Stimulated activated naive B cell treated with anti-CD40 and anti-IgM and Interleukin-4, amounts not matched to agents 10 μg/mL and 1 μg/mL and 100 μg/mL, for 72 hours (primary cell): ENCODE measurements around the gene COX10.

Experiments
- ATAC-seq, 2 donors: fragments of 150-1000 bp; cut with Tn5 transposase; replicated peaks; 2 replicates each; pipeline ENCODE4 v1.10.0; 2021; ENCODE audit warnings: moderate library complexity in 1 of 2
- DNase-seq: peaks from one replicate; pipeline ENCODE4 v3.0.0; 2021
- H3K27ac Mint-ChIP-seq: one replicate; pipeline ENCODE4 v1.8.0; 2022; ENCODE audit warnings: mild to moderate bottlenecking, mixed read lengths
- H3K27me3 Mint-ChIP-seq, 2 donors: one replicate each; pipeline ENCODE4 v1.8.0; 2022; ENCODE audit warnings: mixed read lengths in 2 of 2
- H3K36me3 Mint-ChIP-seq, 2 donors: one replicate each; pipeline ENCODE4 v1.8.0; 2022; ENCODE audit warnings: mixed read lengths in 2 of 2, mild to moderate bottlenecking in 1 of 2
- H3K4me1 Mint-ChIP-seq, 2 donors: one replicate each; pipeline ENCODE4 v1.8.0; 2022; ENCODE audit warnings: mixed read lengths in 2 of 2, mild to moderate bottlenecking in 1 of 2
- H3K4me3 Mint-ChIP-seq, 2 donors: one replicate each; pipeline ENCODE4 v1.8.0; 2022; ENCODE audit warnings: mild to moderate bottlenecking in 2 of 2, mixed read lengths in 2 of 2, moderate library complexity in 1 of 2
- H3K9me3 Mint-ChIP-seq, 2 donors: one replicate each; pipeline ENCODE4 v1.8.0; 2022; ENCODE audit warnings: mixed read lengths in 2 of 2, mild to moderate bottlenecking in 1 of 2

The COX10 gene

GRCh38 chr17:14118951-14119350, 49.6 kb downstream of the COX10 start:
- Mint-ChIP-seq H3K9me3 (no peaks in the 10 kb centered on the region), H3K4me1 (peaks cover 26 to 50% of the 10 kb centered on the region in 2 donors), H3K27ac (no peak overlapping the region), H3K4me3 (no peak overlapping the region), H3K36me3 (peaks cover 13 to 27% of the 10 kb centered on the region in 2 donors), H3K27me3 (no peaks in the 10 kb centered on the region)
- DNase-seq (no peak), ATAC-seq (peak; percentile 86 to 88)

GRCh38 chr17:14119546-14119945, 50.2 kb downstream of the COX10 start:
- no peak overlapping the region for H3K27ac Mint-ChIP-seq
- ATAC-seq: no peak
- H3K4me3 Mint-ChIP-seq: no peak overlapping the region
- H3K36me3 Mint-ChIP-seq: peaks cover 12 to 25% of the 10 kb centered on the region in 2 donors
- H3K9me3 Mint-ChIP-seq: no peaks in the 10 kb centered on the region
- H3K27me3 Mint-ChIP-seq: no peaks in the 10 kb centered on the region
- no peak for DNase-seq
- H3K4me1 Mint-ChIP-seq: peaks cover 26 to 55% of the 10 kb centered on the region in 2 donors

GRCh38 chr17:14121952-14122351, 52.6 kb downstream of the COX10 start:
- DNase-seq (no peak), ATAC-seq (no peak)
- Mint-ChIP-seq H3K36me3 (peaks cover 6 to 10% of the 10 kb centered on the region in 2 donors), H3K27ac (no peak overlapping the region), H3K4me3 (no peak overlapping the region), H3K27me3 (no peaks in the 10 kb centered on the region), H3K9me3 (no peaks in the 10 kb centered on the region), H3K4me1 (peaks cover 24 to 56% of the 10 kb centered on the region in 2 donors)

- Mint-ChIP-seq H3K36me3 (peaks cover 6 to 10% of the 10 kb centered on the region in 2 donors), H3K9me3 (no peaks in the 10 kb centered on the region), H3K27ac (no peak overlapping the region), H3K4me1 (peaks cover 23 to 51% of the 10 kb centered on the region in 2 donors), H3K27me3 (no peaks in the 10 kb centered on the region), H3K4me3 (no peak overlapping the region)
- DNase-seq (no peak), ATAC-seq (no peak)
Observed at GRCh38 chr17:14123619-14124278, 54.4 kb downstream of the COX10 start.

GRCh38 chr17:14124854-14125253, 55.5 kb downstream of the COX10 start:
- Mint-ChIP-seq H3K36me3 (peaks cover 4 to 10% of the 10 kb centered on the region in 2 donors), H3K4me1 (peaks cover 15 to 40% of the 10 kb centered on the region in 2 donors), H3K27me3 (no peaks in the 10 kb centered on the region), H3K9me3 (no peaks in the 10 kb centered on the region), H3K27ac (no peak overlapping the region), H3K4me3 (no peak overlapping the region)
- DNase-seq: no peak
- ATAC-seq: no peak

GRCh38 chr17:14125518-14126137, 56.3 kb downstream of the COX10 start:
- Mint-ChIP-seq H3K27ac (no peak overlapping the region), H3K9me3 (peaks cover 0 to 2% of the 10 kb centered on the region in 2 donors), H3K36me3 (peaks cover 2 to 6% of the 10 kb centered on the region in 2 donors), H3K4me1 (peaks cover 9 to 33% of the 10 kb centered on the region in 2 donors), H3K27me3 (no peaks in the 10 kb centered on the region), H3K4me3 (no peak overlapping the region)
- DNase-seq (no peak), ATAC-seq (no peak)

GRCh38 chr17:14133104-14133503, 63.8 kb downstream of the COX10 start:
- peaks cover 0 to 3% of the 10 kb centered on the region in 2 donors for H3K9me3 Mint-ChIP-seq
- no peak overlapping the region for H3K4me3 Mint-ChIP-seq
- no peak overlapping the region for H3K27ac Mint-ChIP-seq
- DNase-seq (no peak), ATAC-seq (no peak)
- H3K36me3 Mint-ChIP-seq: peaks cover 4% of the 10 kb centered on the region in 2 donors
- H3K27me3 Mint-ChIP-seq: no peaks in the 10 kb centered on the region
- peaks cover 0 to 2% of the 10 kb centered on the region in 2 donors for H3K4me1 Mint-ChIP-seq

- peaks cover 0 to 3% of the 10 kb centered on the region in 2 donors for H3K9me3 Mint-ChIP-seq
- no peak overlapping the region for H3K27ac Mint-ChIP-seq
- peaks cover 0 to 4% of the 10 kb centered on the region in 2 donors for H3K4me1 Mint-ChIP-seq
- DNase-seq (no peak), ATAC-seq (no peak)
- peaks cover 4 to 8% of the 10 kb centered on the region in 2 donors for H3K36me3 Mint-ChIP-seq
- no peak overlapping the region for H3K4me3 Mint-ChIP-seq
- no peaks in the 10 kb centered on the region for H3K27me3 Mint-ChIP-seq
Observed at GRCh38 chr17:14134456-14134855, 65.2 kb downstream of the COX10 start.

GRCh38 chr17:14135906-14136590, 66.7 kb downstream of the COX10 start:
- DNase-seq: no peak
- Mint-ChIP-seq H3K4me3 (no peak overlapping the region), H3K36me3 (peaks cover 0 to 3% of the 10 kb centered on the region in 2 donors)

GRCh38 chr17:14138649-14139048, 69.3 kb downstream of the COX10 start:
- Mint-ChIP-seq H3K27ac (no peak overlapping the region), H3K27me3 (no peaks in the 10 kb centered on the region), H3K4me3 (no peak overlapping the region), H3K4me1 (peaks cover 4% of the 10 kb centered on the region in 2 donors), H3K9me3 (no peaks in the 10 kb centered on the region), H3K36me3 (peaks cover 0 to 3% of the 10 kb centered on the region in 2 donors)
- no peak for ATAC-seq
- no peak for DNase-seq

More at GRCh38 chr17:14135906-14136590, 66.7 kb downstream of the COX10 start:
- Mint-ChIP-seq H3K27ac (no peak overlapping the region), H3K4me1 (peaks cover 0 to 4% of the 10 kb centered on the region in 2 donors), H3K9me3 (no peaks in the 10 kb centered on the region), H3K27me3 (no peaks in the 10 kb centered on the region)
- no peak for ATAC-seq

- no peaks in the 10 kb centered on the region for H3K27me3 Mint-ChIP-seq
- H3K4me3 Mint-ChIP-seq: no peak overlapping the region
- H3K27ac Mint-ChIP-seq: no peak overlapping the region
- H3K9me3 Mint-ChIP-seq: peaks cover 3 to 6% of the 10 kb centered on the region in 2 donors
- ATAC-seq: no peak
- H3K4me1 Mint-ChIP-seq: peaks cover 5 to 8% of the 10 kb centered on the region in 2 donors
- peaks cover 4 to 17% of the 10 kb centered on the region in 2 donors for H3K36me3 Mint-ChIP-seq
- no peak for DNase-seq
Observed at GRCh38 chr17:14143688-14144087, 74.4 kb downstream of the COX10 start.

- Mint-ChIP-seq H3K4me1 (peaks cover 4 to 8% of the 10 kb centered on the region in 2 donors), H3K9me3 (peaks cover 3 to 6% of the 10 kb centered on the region in 2 donors), H3K27ac (no peak overlapping the region), H3K36me3 (peaks cover 4 to 17% of the 10 kb centered on the region in 2 donors), H3K27me3 (no peaks in the 10 kb centered on the region), H3K4me3 (no peak overlapping the region)
- DNase-seq (no peak), ATAC-seq (no peak)
Observed at GRCh38 chr17:14144508-14144907, 75.2 kb downstream of the COX10 start.

- H3K9me3 Mint-ChIP-seq: peaks cover 3 to 7% of the 10 kb centered on the region in 2 donors
- peaks cover 0 to 4% of the 10 kb centered on the region in 2 donors for H3K4me1 Mint-ChIP-seq
- no peak overlapping the region for H3K27ac Mint-ChIP-seq
- H3K36me3 Mint-ChIP-seq: peaks cover 13 to 43% of the 10 kb centered on the region in 2 donors
- no peak overlapping the region for H3K4me3 Mint-ChIP-seq
- ATAC-seq (no peak), DNase-seq (no peak)
- H3K27me3 Mint-ChIP-seq: no peaks in the 10 kb centered on the region
Observed at GRCh38 chr17:14149751-14150150, 80.4 kb downstream of the COX10 start.

- DNase-seq (no peak), ATAC-seq (no peak)
- H3K4me1 Mint-ChIP-seq: peaks cover 0 to 4% of the 10 kb centered on the region in 2 donors
Observed at GRCh38 chr17:14150619-14151018, 81.3 kb downstream of the COX10 start.

More at GRCh38 chr17:14150619-14151018, 81.3 kb downstream of the COX10 start:
- Mint-ChIP-seq H3K27ac (no peak overlapping the region), H3K36me3 (peaks cover 16 to 40% of the 10 kb centered on the region in 2 donors), H3K4me3 (no peak overlapping the region), H3K27me3 (no peaks in the 10 kb centered on the region), H3K9me3 (peaks cover 0 to 6% of the 10 kb centered on the region in 2 donors)
